Smooth muscle cell (in vitro differentiated cells): Measurements from ENCODE around the gene ADAM12. TPM values are rescaled to one million over a fixed set of nuclear protein-coding genes. Genes with fewer than 3 reads are reported as not detected.
"Not testable (repeated sequence)": the region's sequence is repeated elsewhere in the genome, so short reads cannot be mapped to it uniquely, and the experiment has no call there.

Experiments
- DNase-seq: peaks from one replicate; lab custom pipeline; 2025; ENCODE audit not compliant: unreplicated experiment; lab: John Stamatoyannopoulos, UW
- H2AFZ ChIP-seq: fragments of 200-600 bp; sonication (generic); 2 replicates; pipeline ENCODE4 v1.6.0; 2016; ENCODE audit warnings: antibody characterized with exemption, low read depth, mild to moderate bottlenecking
- H3F3A ChIP-seq: fragments of 200-600 bp; sonication (generic); 2 replicates; pipeline ENCODE4 v1.6.0; 2017; ENCODE audit warnings: antibody characterized with exemption, low read depth
- H3K27ac ChIP-seq: fragments of 200-600 bp; sonication (generic); 2 replicates; pipeline ENCODE4 v1.5.1; 2016; ENCODE audit warnings: low read depth, mild to moderate bottlenecking
- H3K27me3 ChIP-seq: fragments of 200-600 bp; sonication (generic); 2 replicates; pipeline ENCODE4 v1.6.1; 2016; ENCODE audit warnings: low read depth, mild to moderate bottlenecking
- H3K36me3 ChIP-seq: fragments of 200-600 bp; sonication (generic); 2 replicates; pipeline ENCODE4 v1.5.1; 2016; ENCODE audit warnings: low read depth
- H3K4me1 ChIP-seq: fragments of 200-600 bp; sonication (generic); 2 replicates; pipeline ENCODE4 v1.5.1; 2016; ENCODE audit warnings: low read depth
- H3K4me2 ChIP-seq: fragments of 200-600 bp; sonication (generic); 2 replicates; pipeline ENCODE4 v1.6.0; 2016; ENCODE audit warnings: mild to moderate bottlenecking
- H3K4me3 ChIP-seq: fragments of 200-600 bp; sonication (generic); 2 replicates; pipeline ENCODE4 v1.5.1; 2016; ENCODE audit warnings: mild to moderate bottlenecking
- H3K79me2 ChIP-seq: fragments of 200-600 bp; sonication (generic); 2 replicates; pipeline ENCODE4 v1.6.0; 2016; ENCODE audit warnings: low read depth, mild to moderate bottlenecking
- H3K9ac ChIP-seq: fragments of 200-600 bp; sonication (generic); 2 replicates; pipeline ENCODE4 v1.6.0; 2016; ENCODE audit warnings: low read depth
- H3K9me3 ChIP-seq: fragments of 200-600 bp; sonication (generic); replicated peaks from 2 replicates; pipeline ENCODE4 v1.5.1; 2016; ENCODE audit warnings: low read depth
- H4K20me1 ChIP-seq: fragments of 200-600 bp; sonication (generic); 2 replicates; pipeline ENCODE4 v1.6.0; 2016; ENCODE audit warnings: low read depth
- CTCF ChIP-seq: fragments of 200-600 bp; sonication (generic); IDR thresholded peaks from 2 replicates; pipeline ENCODE4 v1.5.1; 2017; ENCODE audit warnings: borderline replicate concordance, mild to moderate bottlenecking, antibody characterized with exemption; ENCODE audit not compliant: insufficient read depth, poor library complexity, severe bottlenecking
- WGBS: methylation state at CpG from one replicate; pipeline ENCODE4 v1.1.7; 2016; ENCODE audit warnings: low lambda C conversion rate; 5-methylcytosine and 5-hydroxymethylcytosine counted together
- polyA plus RNA-seq: library from polyadenylated mRNA; unstranded; fragments of >200 nt; fragmentation: Nextera tagmentation; extraction: Ambion mirVana; gene quantifications from 2 replicates; pipeline ENCODE4 v1.2.1, GENCODE V29; 2016
- total RNA-seq: library from RNA; depleted of rRNA; stranded (reverse); fragments of >200 nt; gene quantifications from 2 replicates; pipeline ENCODE4 v1.2.3, GENCODE V29; 2014

The ADAM12 gene
- total and polyA plus RNA-seq, 2 experiments from 2014 or later = 40.0 to 54.3 TPM

DNA sequence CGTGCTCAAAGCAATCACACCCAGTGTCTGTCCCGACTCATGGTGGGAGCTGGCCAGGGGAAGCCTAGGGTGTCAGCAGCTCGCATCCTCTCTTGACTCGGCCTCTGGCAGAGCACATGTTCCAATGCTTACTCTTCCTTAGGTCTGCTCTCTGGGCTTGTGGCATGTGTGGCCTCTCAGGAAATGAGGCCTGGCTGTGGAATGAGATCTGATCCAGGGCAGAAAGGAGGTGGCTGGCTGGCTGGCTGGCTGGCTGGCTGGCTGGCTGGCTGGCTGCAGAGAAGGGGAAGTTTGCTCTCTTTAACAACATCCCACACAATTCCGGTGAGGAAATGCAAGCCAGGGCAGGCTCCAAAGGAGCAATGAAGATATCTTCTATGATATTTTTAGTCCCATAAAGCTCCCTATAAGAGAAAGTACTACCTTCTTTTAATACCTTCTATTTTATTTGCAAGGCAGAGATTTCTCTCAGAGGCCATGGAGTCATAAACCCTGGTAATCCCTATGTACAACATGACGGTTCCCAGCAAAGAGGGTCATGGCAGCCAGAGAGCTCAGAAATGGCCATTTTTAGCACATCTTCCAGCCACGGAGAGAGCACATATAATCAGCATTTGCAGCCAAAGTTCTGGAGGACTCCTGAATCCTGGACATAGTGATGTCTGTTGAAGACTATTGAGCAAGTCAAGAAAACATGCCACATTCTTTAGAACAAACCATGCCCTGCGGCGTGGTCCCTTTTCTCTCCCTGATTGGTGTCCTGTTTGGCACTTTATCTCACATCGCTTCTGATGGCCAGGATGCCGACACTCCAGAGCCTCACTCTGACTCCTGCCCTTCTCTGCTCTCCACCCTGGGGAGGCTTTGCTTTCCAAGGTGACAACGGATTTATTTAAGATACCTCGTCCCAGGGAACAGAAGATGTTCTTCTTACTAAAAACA, 338.2 kb downstream of the ADAM12 start:
- H3K4me1 ChIP-seq = peaks cover 13% of the 10 kb centered on the region
- H3K9ac ChIP-seq = peak overlapping the region; percentile 83
- peak overlapping the region; percentile 100 for H3K27ac ChIP-seq
- peak; percentile 22 for DNase-seq
- H4K20me1 ChIP-seq = no peaks in the 10 kb centered on the region
- H3K27me3 ChIP-seq = no peaks in the 10 kb centered on the region
- peak overlapping the region; percentile 77 for H3K4me2 ChIP-seq
- no peak overlapping the region for H2AFZ ChIP-seq
- H3K79me2 ChIP-seq = no peaks in the 10 kb centered on the region
- WGBS = 24% methylated on average over 13 of the region's 13 CpGs
- H3F3A ChIP-seq = peaks cover 16% of the 10 kb centered on the region
- H3K9me3 ChIP-seq = no peaks in the 10 kb centered on the region
- no peaks in the 10 kb centered on the region for H3K36me3 ChIP-seq
- no peak for TF ChIP-seq CTCF
- no peak overlapping the region for H3K4me3 ChIP-seq

GRCh38 chr10:126047749-126048148, 340.5 kb downstream of the ADAM12 start:
- H3K9ac ChIP-seq, H3K4me3 ChIP-seq, H3K9me3 ChIP-seq, H3K27me3 ChIP-seq, H3K36me3 ChIP-seq, H4K20me1 ChIP-seq, DNase-seq, H2AFZ ChIP-seq, H3K79me2 ChIP-seq, H3K4me2 ChIP-seq: not testable (repeated sequence)
- WGBS = 98% methylated on average over 1 of the region's 1 CpG
- Histone ChIP-seq H3K4me1 (peaks cover 13% of the 10 kb centered on the region), H3K27ac (peak overlapping the region; percentile 100), H3F3A (peaks cover 16% of the 10 kb centered on the region)

- peak overlapping the region; percentile 100 for H3K27ac ChIP-seq
- no peak overlapping the region for H2AFZ ChIP-seq
- peak overlapping the region; percentile 22 for H3K4me2 ChIP-seq
- H3K27me3 ChIP-seq = no peaks in the 10 kb centered on the region
- H3K9ac ChIP-seq = no peak overlapping the region
- H3K4me1 ChIP-seq = peaks cover 15% of the 10 kb centered on the region
- no peak for DNase-seq
- H3K79me2 ChIP-seq = no peaks in the 10 kb centered on the region
- H3F3A ChIP-seq = peaks cover 16% of the 10 kb centered on the region
- H3K9me3 ChIP-seq = no peaks in the 10 kb centered on the region
- no peaks in the 10 kb centered on the region for H3K36me3 ChIP-seq
- WGBS = 36% methylated on average over 5 of the region's 5 CpGs
- no peak for TF ChIP-seq CTCF
- H4K20me1 ChIP-seq = no peaks in the 10 kb centered on the region
- H3K4me3 ChIP-seq = no peak overlapping the region
Observed at GRCh38 chr10:126046831-126047230, 341.4 kb downstream of the ADAM12 start.

- Histone ChIP-seq H3K9me3 (no peaks in the 10 kb centered on the region), H3K27ac (peak overlapping the region; percentile 100)
Observed at GRCh38 chr10:126045861-126046260, 342.4 kb downstream of the ADAM12 start.

More at GRCh38 chr10:126045861-126046260, 342.4 kb downstream of the ADAM12 start:
- H3K36me3 ChIP-seq = no peaks in the 10 kb centered on the region
- H3K27me3 ChIP-seq = no peaks in the 10 kb centered on the region
- no peak overlapping the region for H2AFZ ChIP-seq
- no peak overlapping the region for H3K4me2 ChIP-seq
- H3K79me2 ChIP-seq = no peaks in the 10 kb centered on the region
- no peak for DNase-seq
- no peaks in the 10 kb centered on the region for H4K20me1 ChIP-seq
- H3K4me1 ChIP-seq = peaks cover 19% of the 10 kb centered on the region
- peaks cover 13% of the 10 kb centered on the region for H3F3A ChIP-seq
- no peak overlapping the region for H3K4me3 ChIP-seq
- no peak for TF ChIP-seq CTCF
- 68% methylated on average over 3 of the region's 3 CpGs for WGBS
- H3K9ac ChIP-seq = no peak overlapping the region
